Activated B cell treated with CpG ODN at 0.5 μM for 24 hours (primary cell): ENCODE measurements around the gene TERF2IP. TPM values are rescaled to one million over a fixed set of nuclear protein-coding genes. Genes with fewer than 3 reads are reported as not detected.

Experiments
- ATAC-seq: fragments of 200-7000 bp; cut with Tn5 transposase; one replicate; pipeline ENCODE4 v1.10.0; 2021; ENCODE audit warnings: low read depth, mild to moderate bottlenecking, moderate library complexity
- CTCF ChIA-PET: fragments of 350-600 bp; sonication (Branson Sonifier 250); formaldehyde crosslinking; loops from one replicate; lab custom pipeline; 2021; ENCODE audit warnings: antibody characterized with exemption; lab: Charles Lee
- POLR2A ChIA-PET: fragments of 350-600 bp; sonication (Branson Sonifier 250); formaldehyde crosslinking; loops from one replicate; lab custom pipeline; 2021; ENCODE audit warnings: antibody characterized with exemption; lab: Charles Lee
- DNase-seq: peaks from one replicate; pipeline ENCODE4 v3.0.0; 2022
- H3K27ac Mint-ChIP-seq: one replicate; pipeline ENCODE4 v1.8.0; 2020; ENCODE audit warnings: mixed read lengths
- H3K27me3 Mint-ChIP-seq: one replicate; pipeline ENCODE4 v1.8.0; 2021; ENCODE audit warnings: mixed read lengths
- H3K36me3 Mint-ChIP-seq: one replicate; pipeline ENCODE4 v1.8.0; 2021; ENCODE audit warnings: low read depth, mixed read lengths
- H3K4me1 Mint-ChIP-seq: one replicate; pipeline ENCODE4 v1.8.0; 2021; ENCODE audit warnings: mixed read lengths
- H3K4me3 Mint-ChIP-seq: one replicate; pipeline ENCODE4 v1.8.0; 2020; ENCODE audit warnings: mild to moderate bottlenecking, mixed read lengths
- H3K9me3 Mint-ChIP-seq: one replicate; pipeline ENCODE4 v1.8.0; 2020; ENCODE audit warnings: mixed read lengths
- CTCF ChIP-seq: fragments of 200-600 bp; IDR thresholded peaks from one replicate; pipeline ENCODE4 v1.8.0; 2022; ENCODE audit warnings: antibody characterized with exemption, mild to moderate bottlenecking
- intact Hi-C: fragments of 100-400 bp; cut with micrococcal nuclease; formaldehyde crosslinking; loops from one replicate; pipeline ENCODE4 v1.15.1; 2024
- total RNA-seq: library from RNA; stranded (reverse); gene quantifications from 2 replicates; pipeline ENCODE4 v1.2.3, GENCODE V29; 2022

The TERF2IP gene
- total RNA-seq, 1 donor from 2014 or later, result 52.7 TPM

DNA sequence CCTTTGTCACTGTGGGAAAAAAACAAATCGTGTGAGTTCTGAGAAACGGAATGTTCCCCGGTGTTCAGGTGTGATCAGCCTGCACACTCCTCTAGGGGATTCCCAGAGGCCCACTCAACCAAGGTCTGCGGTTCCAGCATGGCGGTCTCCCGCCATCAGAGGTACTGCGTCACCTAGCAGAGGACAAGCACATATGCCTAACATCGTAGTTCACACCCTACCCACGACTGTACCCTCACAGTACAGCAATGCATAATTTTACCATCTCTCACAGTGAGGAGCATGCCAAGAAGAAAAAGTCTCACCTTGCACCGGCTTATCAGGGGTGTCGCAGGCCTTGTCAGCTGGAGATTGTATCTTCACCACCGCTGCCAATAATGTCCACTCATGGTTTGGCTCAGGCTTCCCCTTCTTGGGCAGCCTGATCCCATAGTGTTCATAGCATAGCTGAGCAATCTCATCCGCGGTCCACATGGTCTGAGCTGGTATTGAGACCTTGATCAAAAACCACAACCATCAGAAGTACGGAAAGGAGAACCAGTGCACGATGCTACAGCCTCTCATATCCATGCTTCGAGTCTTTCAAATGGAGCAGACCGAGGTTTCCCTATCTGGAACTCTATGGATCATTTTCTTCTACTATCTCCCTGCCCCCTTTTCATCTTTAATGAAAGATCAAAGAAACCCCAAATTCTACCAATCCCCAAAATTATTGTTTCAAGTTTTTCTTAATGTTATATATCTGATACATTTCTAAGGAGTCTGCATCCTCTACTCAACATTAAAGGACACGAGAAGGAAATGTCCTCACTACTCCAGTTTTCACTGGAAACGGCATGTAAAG lies 27.0 kb upstream of the TERF2IP start:
- TF ChIP-seq CTCF, result no peak
- no peak for DNase-seq
- ChIA-PET POLR2A (interaction anchor here (1.4 to 3.0 kb wide), 2 partner anchors 27 to 28 kb away, joined by 10 to 95 read pairs; partner anchors contain the start of genes KARS1 and TERF2IP), CTCF (interaction anchor here (0.5 kb wide), 1 partner anchor 147 kb away, joined by 3 read pairs; no protein-coding TSS in a partner anchor)
- Mint-ChIP-seq H3K27ac (no peak overlapping the region), H3K27me3 (no peaks in the 10 kb centered on the region), H3K36me3 (peaks cover 52% of the 10 kb centered on the region), H3K9me3 (no peaks in the 10 kb centered on the region), H3K4me1 (peaks cover 22% of the 10 kb centered on the region), H3K4me3 (peak overlapping the region; percentile 7)
- no peak for ATAC-seq
- intact Hi-C loops, result no loop called here

DNA sequence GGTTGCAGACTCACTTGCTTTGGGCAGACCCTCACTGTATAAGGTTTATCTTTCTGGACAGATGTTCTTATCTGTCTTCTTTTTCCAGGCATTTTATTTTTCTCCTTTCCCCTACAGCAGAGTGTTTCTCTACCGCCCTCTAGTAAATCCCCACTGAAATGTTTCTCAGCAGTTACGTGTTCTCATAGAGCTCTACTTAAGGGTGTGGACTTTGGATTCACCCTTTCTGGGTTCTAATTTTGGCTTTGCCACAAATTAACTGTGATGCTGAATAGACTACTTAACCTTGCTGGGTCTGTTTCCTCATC lies 26.4 kb upstream of the TERF2IP start:
- Mint-ChIP-seq H3K27ac (no peak overlapping the region), H3K4me3 (peak overlapping the region; percentile 7), H3K9me3 (no peaks in the 10 kb centered on the region), H3K4me1 (peaks cover 22% of the 10 kb centered on the region), H3K36me3 (peaks cover 52% of the 10 kb centered on the region), H3K27me3 (no peaks in the 10 kb centered on the region)
- intact Hi-C loops, result no loop called here
- ATAC-seq (no peak), DNase-seq (no peak)
- POLR2A ChIA-PET, result interaction anchor here (0.6 to 3.0 kb wide), 2 partner anchors 24 to 28 kb away, joined by 7 to 95 read pairs; partner anchors contain the start of genes KARS1 and TERF2IP
- CTCF ChIA-PET, result no interaction called here
- no peak for TF ChIP-seq CTCF

GRCh38 chr16:75622761-75623605 lies 24.6 kb upstream of the TERF2IP start, which contains the start of gene ADAT1:
Gene ADAT1 (minus strand): TSS chr16:75623281. CDS start chr16:75620799, 2,482 bp downstream.
- Mint-ChIP-seq H3K4me1 (peaks cover 22% of the 10 kb centered on the region), H3K4me3 (peak within 1 kb of the TSS; percentile 98), H3K36me3 (peaks cover 55% of the 10 kb centered on the region), H3K27me3 (no peaks in the 10 kb centered on the region), H3K9me3 (no peaks in the 10 kb centered on the region), H3K27ac (peak within 1 kb of the TSS; percentile 95)
- intact Hi-C loops, result loop anchor here (1.0 to 2.0 kb wide), 10 partner anchors 24 to 1568 kb away; partner anchors contain the start of genes CFDP1, GABARAPL2, KARS1 and MON1B
- CTCF ChIA-PET, result interaction anchor here (1.2 to 2.0 kb wide), 3 partner anchors 25 to 158 kb away, joined by 3 to 6 read pairs (median 3); partner anchors contain the start of genes KARS1 and TERF2IP
- POLR2A ChIA-PET, result interaction anchor here (0.5 to 3.0 kb wide), 21 partner anchors 10 to 1568 kb away, joined by 3 to 95 read pairs (median 5); partner anchors contain the start of genes CFDP1, GABARAPL2, KARS1 and MON1B
- peak; percentile 93 for DNase-seq
- no peak for TF ChIP-seq CTCF
- ATAC-seq, result peak; percentile 97

- H3K27ac Mint-ChIP-seq, result no peak overlapping the region
These were observed 22.6 kb upstream of the TERF2IP start for GRCh38 chr16:75624921-75625334.

More at GRCh38 chr16:75624921-75625334, 22.6 kb upstream of the TERF2IP start:
- no peak for DNase-seq
- Mint-ChIP-seq H3K36me3 (peaks cover 61% of the 10 kb centered on the region), H3K4me1 (peaks cover 22% of the 10 kb centered on the region), H3K4me3 (no peak overlapping the region), H3K27me3 (no peaks in the 10 kb centered on the region), H3K9me3 (no peaks in the 10 kb centered on the region)
- POLR2A ChIA-PET, result no interaction called here
- CTCF ChIA-PET, result no interaction called here
- no peak for ATAC-seq
- intact Hi-C loops, result no loop called here
- no peak for TF ChIP-seq CTCF
